Calu3 (cell line): ENCODE data around the gene PCNT. TPM values are rescaled to one million over a fixed set of nuclear protein-coding genes. Genes with fewer than 3 reads are reported as not detected.

Experiments used
- BruUV-seq: library from RNA; stranded (reverse); fragments of 400-500 nt; replicated peaks from 2 replicates; lab custom pipeline; 2021; lab: Mats Ljungman, UMichigan
- CTCF ChIA-PET: fragments of 300-600 bp; sonication (Branson Sonifier 250); formaldehyde crosslinking; loops from one replicate; lab custom pipeline; 2022; ENCODE audit warnings: antibody characterized with exemption; lab: Charles Lee
- DNase-seq: peaks from one replicate; pipeline ENCODE4 v3.0.0; 2022
- H3K27ac Mint-ChIP-seq: one replicate; pipeline ENCODE4 v1.8.0; 2022; ENCODE audit warnings: mixed read lengths; ENCODE audit not compliant: unreplicated experiment
- H3K27me3 Mint-ChIP-seq: one replicate; pipeline ENCODE4 v1.8.0; 2022; ENCODE audit warnings: mixed read lengths; ENCODE audit not compliant: unreplicated experiment
- H3K36me3 Mint-ChIP-seq: one replicate; pipeline ENCODE4 v1.8.0; 2022; ENCODE audit warnings: mild to moderate bottlenecking, moderate library complexity, mixed read lengths; ENCODE audit not compliant: insufficient read depth, unreplicated experiment
- H3K4me1 Mint-ChIP-seq: one replicate; pipeline ENCODE4 v1.8.0; 2022; ENCODE audit warnings: mild to moderate bottlenecking, low read depth, mixed read lengths; ENCODE audit not compliant: unreplicated experiment
- H3K4me3 Mint-ChIP-seq: one replicate; pipeline ENCODE4 v1.8.0; 2022; ENCODE audit warnings: mild to moderate bottlenecking, low read depth, moderate library complexity, mixed read lengths; ENCODE audit not compliant: unreplicated experiment
- H3K9me3 Mint-ChIP-seq: one replicate; pipeline ENCODE4 v1.8.0; 2022; ENCODE audit warnings: low read depth, mixed read lengths; ENCODE audit not compliant: unreplicated experiment
- intact Hi-C: fragments of 100-400 bp; cut with micrococcal nuclease; formaldehyde crosslinking; loops from one replicate; pipeline ENCODE4 v1.10.0; 2022; ENCODE audit not compliant: unreplicated experiment
- total RNA-seq: library from RNA; stranded (reverse); gene quantifications from 2 replicates; pipeline ENCODE4 v1.2.3, GENCODE V29; 2022
- TF ChIP-seq, protein P1 (sequence below): fragments of 200-600 bp; IDR thresholded peaks from one replicate; pipeline ENCODE4 v1.8.0; 2022; ENCODE audit warnings: antibody characterized with exemption; ENCODE audit not compliant: unreplicated experiment

The PCNT gene
- total RNA-seq, 1 experiment from 2014 or later = 32.2 TPM

- TF ChIP-seq, protein P1, sequence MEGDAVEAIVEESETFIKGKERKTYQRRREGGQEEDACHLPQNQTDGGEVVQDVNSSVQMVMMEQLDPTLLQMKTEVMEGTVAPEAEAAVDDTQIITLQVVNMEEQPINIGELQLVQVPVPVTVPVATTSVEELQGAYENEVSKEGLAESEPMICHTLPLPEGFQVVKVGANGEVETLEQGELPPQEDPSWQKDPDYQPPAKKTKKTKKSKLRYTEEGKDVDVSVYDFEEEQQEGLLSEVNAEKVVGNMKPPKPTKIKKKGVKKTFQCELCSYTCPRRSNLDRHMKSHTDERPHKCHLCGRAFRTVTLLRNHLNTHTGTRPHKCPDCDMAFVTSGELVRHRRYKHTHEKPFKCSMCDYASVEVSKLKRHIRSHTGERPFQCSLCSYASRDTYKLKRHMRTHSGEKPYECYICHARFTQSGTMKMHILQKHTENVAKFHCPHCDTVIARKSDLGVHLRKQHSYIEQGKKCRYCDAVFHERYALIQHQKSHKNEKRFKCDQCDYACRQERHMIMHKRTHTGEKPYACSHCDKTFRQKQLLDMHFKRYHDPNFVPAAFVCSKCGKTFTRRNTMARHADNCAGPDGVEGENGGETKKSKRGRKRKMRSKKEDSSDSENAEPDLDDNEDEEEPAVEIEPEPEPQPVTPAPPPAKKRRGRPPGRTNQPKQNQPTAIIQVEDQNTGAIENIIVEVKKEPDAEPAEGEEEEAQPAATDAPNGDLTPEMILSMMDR = no peak
- intact Hi-C loops = no loop called here
- Mint-ChIP-seq H3K27ac (no peak overlapping the region), H3K9me3 (no peaks in the 10 kb centered on the region), H3K4me1 (no peaks in the 10 kb centered on the region), H3K27me3 (no peaks in the 10 kb centered on the region), H3K36me3 (no peaks in the 10 kb centered on the region), H3K4me3 (no peak overlapping the region)
- DNase-seq = no peak
- CTCF ChIA-PET = no interaction called here
- no TSS peak for BruUV-seq
Observed at GRCh38 chr21:46474382-46474781, 150.4 kb downstream of the PCNT start.

DNA sequence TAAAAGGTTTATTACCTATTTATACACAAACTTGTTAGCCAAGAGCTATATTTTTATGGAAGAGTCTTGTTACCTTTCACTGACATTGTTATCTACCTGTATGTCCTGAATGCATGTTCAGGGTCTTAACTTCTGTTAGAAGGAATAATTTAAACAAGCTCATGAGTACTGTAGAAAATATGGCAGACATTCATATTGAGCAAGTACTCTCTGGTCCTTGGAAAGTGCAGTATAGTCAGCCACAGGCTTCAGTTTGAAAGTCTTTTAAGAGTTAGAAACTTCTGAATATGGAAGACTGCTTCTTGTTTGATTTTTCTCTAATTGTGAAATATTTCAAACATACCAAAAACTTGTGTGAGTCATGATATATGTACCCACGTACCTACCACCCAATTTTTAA lies 151.3 kb downstream of the PCNT start:
- BruUV-seq = no TSS peak
- H3K4me1 Mint-ChIP-seq = no peaks in the 10 kb centered on the region
- no peak for DNase-seq
- H3K27me3 Mint-ChIP-seq = no peaks in the 10 kb centered on the region
- no peaks in the 10 kb centered on the region for H3K9me3 Mint-ChIP-seq
- H3K36me3 Mint-ChIP-seq = no peaks in the 10 kb centered on the region
- CTCF ChIA-PET = no interaction called here
- intact Hi-C loops = no loop called here
- TF ChIP-seq, protein P1 = no peak
- no peak overlapping the region for H3K27ac Mint-ChIP-seq
- H3K4me3 Mint-ChIP-seq = no peak overlapping the region

DNA sequence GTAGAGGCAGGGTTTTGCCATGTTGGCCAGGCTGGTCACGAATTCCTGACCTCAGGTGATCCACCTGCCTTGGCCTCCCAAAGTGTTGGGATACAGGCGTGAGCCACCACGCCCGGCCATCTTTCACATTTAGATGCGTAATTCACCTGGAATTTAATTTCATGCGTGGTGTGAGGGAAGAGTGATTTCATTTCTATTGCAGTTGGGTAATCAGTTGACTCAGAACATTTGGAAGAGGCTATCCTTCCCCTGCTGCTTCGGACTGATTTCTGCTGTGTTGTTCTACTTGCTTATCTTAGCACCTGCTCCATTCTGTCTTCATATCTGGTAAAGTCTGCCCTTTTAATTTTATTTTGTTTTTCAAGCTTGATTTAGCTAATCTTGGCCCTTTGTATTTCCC lies 153.8 kb downstream of the PCNT start:
- H3K27ac Mint-ChIP-seq = no peak overlapping the region
- no peak for DNase-seq
- intact Hi-C loops = no loop called here
- no peaks in the 10 kb centered on the region for H3K36me3 Mint-ChIP-seq
- no peak overlapping the region for H3K4me3 Mint-ChIP-seq
- TF ChIP-seq, protein P1 = no peak
- H3K4me1 Mint-ChIP-seq = no peaks in the 10 kb centered on the region
- BruUV-seq = no TSS peak
- no peaks in the 10 kb centered on the region for H3K27me3 Mint-ChIP-seq
- H3K9me3 Mint-ChIP-seq = no peaks in the 10 kb centered on the region
- CTCF ChIA-PET = no interaction called here

GRCh38 chr21:46478910-46479309 lies 155.0 kb downstream of the PCNT start:
- H3K9me3 Mint-ChIP-seq = no peaks in the 10 kb centered on the region
- intact Hi-C loops = no loop called here
- H3K27ac Mint-ChIP-seq = no peak overlapping the region
- CTCF ChIA-PET = no interaction called here
- BruUV-seq = no TSS peak
- H3K36me3 Mint-ChIP-seq = no peaks in the 10 kb centered on the region
- no peaks in the 10 kb centered on the region for H3K27me3 Mint-ChIP-seq
- H3K4me3 Mint-ChIP-seq = no peak overlapping the region
- H3K4me1 Mint-ChIP-seq = no peaks in the 10 kb centered on the region
- no peak for DNase-seq
- TF ChIP-seq, protein P1 = no peak

GRCh38 chr21:46480466-46480865 lies 156.5 kb downstream of the PCNT start:
- intact Hi-C loops = no loop called here
- Mint-ChIP-seq H3K9me3 (no peaks in the 10 kb centered on the region), H3K36me3 (no peaks in the 10 kb centered on the region), H3K27me3 (no peaks in the 10 kb centered on the region), H3K27ac (no peak overlapping the region), H3K4me3 (no peak overlapping the region), H3K4me1 (no peaks in the 10 kb centered on the region)
- BruUV-seq = no TSS peak
- no peak for DNase-seq
- TF ChIP-seq, protein P1 = no peak
- CTCF ChIA-PET = no interaction called here
